GM13977 (cell line): ENCODE results near the gene RNF182.

Experiments used
- DNase-seq: peaks from one replicate; pipeline ENCODE4 v3.0.0; 2012; ENCODE audit warnings: low spot score
- CTCF ChIP-seq: IDR thresholded peaks from 2 replicates; pipeline ENCODE4 v1.5.1; 2012; ENCODE audit warnings: mild to moderate bottlenecking, control low read depth; ENCODE audit not compliant: insufficient read depth; ENCODE audit errors: extremely low read depth, missing control alignments
- in situ Hi-C: fragments of 300-500 bp; cut with MboI; formaldehyde crosslinking; loops from one replicate; pipeline ENCODE4 v1.12.0; 2022; ENCODE audit warnings: low sequenced_read_pairs, low pct_unique_long_range_greater_than_20kb, mixed read lengths, inconsistent platforms; ENCODE audit not compliant: unreplicated experiment

Gene RNF182

GRCh38 chr6:13908955-13909381 is 15.8 kb upstream of the RNF182 start:
- peak; percentile 76 for DNase-seq
- peak; percentile 71 for TF ChIP-seq CTCF
- in situ Hi-C loops = loop anchor here (10.0 kb wide), 1 partner anchor 236 kb away; no protein-coding TSS in a partner anchor

DNA sequence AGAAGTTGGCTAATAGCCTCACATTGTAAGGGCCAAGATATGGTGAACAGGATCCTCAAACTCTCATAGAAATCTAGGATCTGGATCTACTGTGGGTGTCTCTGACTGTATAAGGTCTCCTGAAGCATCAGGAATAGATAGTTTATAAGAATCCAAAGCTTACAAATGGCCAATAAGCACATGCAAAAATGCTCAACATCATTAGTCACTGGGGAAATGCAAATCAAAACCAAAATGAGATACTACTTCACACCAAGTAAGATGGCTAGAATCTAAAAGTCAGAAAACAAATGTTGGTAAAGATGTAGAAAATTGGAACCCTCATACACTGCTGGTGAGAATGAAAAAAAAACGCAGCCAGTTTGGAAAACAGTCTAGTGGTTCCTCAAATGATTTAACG is 14.3 kb upstream of the RNF182 start:
- TF ChIP-seq CTCF = no peak
- DNase-seq = no peak
- in situ Hi-C loops = loop anchor here (10.0 kb wide), 1 partner anchor 154 kb away; no protein-coding TSS in a partner anchor

DNA sequence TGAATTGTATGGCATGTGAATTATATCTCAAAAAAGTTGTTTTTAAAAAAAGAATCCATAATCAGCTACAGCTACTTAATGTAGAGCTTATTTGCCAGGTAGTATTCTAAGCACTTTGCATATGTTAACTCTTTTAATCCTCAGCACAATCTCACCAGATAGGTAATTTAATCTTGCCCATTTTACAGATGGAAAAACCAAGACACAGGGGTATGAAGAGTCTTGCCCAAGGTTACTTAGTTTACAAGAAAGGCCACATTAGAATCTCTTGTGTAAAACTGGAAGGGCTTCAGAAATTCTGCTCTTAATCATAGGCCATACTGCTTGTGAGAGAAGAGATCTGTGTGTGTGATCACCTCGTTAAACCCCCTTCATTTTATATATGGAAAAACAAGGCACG is 13.4 kb upstream of the RNF182 start:
- TF ChIP-seq CTCF = no peak
- in situ Hi-C loops = loop anchor here (10.0 kb wide), 1 partner anchor 153 kb away; no protein-coding TSS in a partner anchor
- no peak for DNase-seq

- TF ChIP-seq CTCF = no peak
- no peak for DNase-seq
- in situ Hi-C loops = loop anchor here (10.0 kb wide), 1 partner anchor 151 kb away; no protein-coding TSS in a partner anchor
Measured at GRCh38 chr6:13913226-13914001, 11.3 kb upstream of the RNF182 start.

DNA sequence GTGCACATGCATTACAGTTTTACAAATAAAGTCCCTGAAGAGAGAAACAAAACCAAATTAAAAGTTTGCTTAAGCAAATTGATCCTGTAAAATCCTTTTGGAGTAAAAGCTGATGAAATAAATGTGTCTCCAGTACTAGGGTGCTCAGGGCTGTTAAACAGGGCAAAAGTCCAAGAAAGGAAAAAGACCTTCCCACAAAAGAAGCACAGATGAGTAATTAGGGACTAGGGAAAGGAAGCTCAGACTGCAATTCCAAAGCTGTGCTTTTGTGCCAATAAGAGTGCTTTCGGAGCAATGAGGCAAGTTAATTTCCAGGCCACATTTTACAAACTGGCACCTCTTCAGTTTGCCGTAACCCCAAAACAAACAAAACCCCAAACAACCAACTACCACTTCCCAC is 10.4 kb upstream of the RNF182 start:
- no peak for TF ChIP-seq CTCF
- in situ Hi-C loops = loop anchor here (10.0 kb wide), 1 partner anchor 150 kb away; no protein-coding TSS in a partner anchor
- DNase-seq = no peak

- no peak for TF ChIP-seq CTCF
- no peak for DNase-seq
- in situ Hi-C loops = loop anchor here (10.0 kb wide), 1 partner anchor 149 kb away; no protein-coding TSS in a partner anchor
Measured at GRCh38 chr6:13915561-13916229, 9.1 kb upstream of the RNF182 start.
